Neutrophil (primary cell): Measurements from ENCODE around the gene HEPACAM2.

Source experiments
- H3K27ac ChIP-seq: fragments of 200-600 bp; sonication (generic); 2 replicates; pipeline ENCODE4 v1.5.1; 2016; ENCODE audit warnings: mild to moderate bottlenecking, moderate library complexity
- H3K27me3 ChIP-seq: fragments of 200-600 bp; sonication (generic); 2 replicates; pipeline ENCODE4 v1.6.0; 2016; ENCODE audit warnings: mild to moderate bottlenecking
- H3K36me3 ChIP-seq: fragments of 200-600 bp; sonication (generic); 2 replicates; pipeline ENCODE4 v1.5.1; 2017
- H3K4me1 ChIP-seq, 2 experiments: fragments of 200-600 bp in 1 of 2; sonication (generic) in 1 of 2; 1 replicate in 1 of 2; 2 replicates in 1 of 2; pipeline versions ENCODE4 v1.5.1 to v1.6.1; 2013 to 2016; ENCODE audit warnings: low read depth in 1 of 2, low read length in 1 of 2, mild to moderate bottlenecking in 1 of 2, moderate library complexity in 1 of 2; ENCODE audit not compliant: control insufficient read depth in 1 of 2, insufficient read depth in 1 of 2
- H3K4me3 ChIP-seq, 2 experiments: fragments of 200-600 bp in 1 of 2; sonication (generic) in 1 of 2; 1 replicate in 1 of 2; 2 replicates in 1 of 2; pipeline ENCODE4 v1.5.1; 2013 to 2016; ENCODE audit warnings: low read depth in 1 of 2, low read length in 1 of 2, mild to moderate bottlenecking in 1 of 2, moderate library complexity in 1 of 2
- H3K9me3 ChIP-seq: fragments of 200-600 bp; sonication (generic); 2 replicates; pipeline ENCODE4 v1.5.1; 2016
- CTCF ChIP-seq: fragments of 200-600 bp; sonication (generic); IDR thresholded peaks from 2 replicates; pipeline ENCODE4 v1.5.1; 2016; ENCODE audit warnings: antibody characterized with exemption

The HEPACAM2 gene

GRCh38 chr7:93226310-93226709, at the start of gene HEPACAM2:
Gene HEPACAM2, minus strand, starts transcription at chr7:93226469.
- TF ChIP-seq CTCF = no peak
- H3K27ac ChIP-seq = no peak within 1 kb of the TSS
- no peak within 1 kb of the TSS for H3K4me3 ChIP-seq
- H3K4me1 ChIP-seq = peaks cover 16% of the 10 kb centered on the region in 2 experiments
- H3K27me3 ChIP-seq = peaks cover 23% of the 10 kb centered on the region
- no peaks in the 10 kb centered on the region for H3K9me3 ChIP-seq
- no peaks in the 10 kb centered on the region for H3K36me3 ChIP-seq

- H3K36me3 ChIP-seq = no peaks in the 10 kb centered on the region
- no peaks in the 10 kb centered on the region for H3K4me1 ChIP-seq
- TF ChIP-seq CTCF = no peak
- H3K27me3 ChIP-seq = no peaks in the 10 kb centered on the region
- H3K9me3 ChIP-seq = no peaks in the 10 kb centered on the region
- H3K27ac ChIP-seq = no peak overlapping the region
- no peak overlapping the region for H3K4me3 ChIP-seq
Measured at GRCh38 chr7:93265220-93265619, 39.0 kb upstream of the HEPACAM2 start.

GRCh38 chr7:93262535-93262934, 36.3 kb upstream of the HEPACAM2 start:
- Histone ChIP-seq H3K27ac (no peak overlapping the region), H3K9me3 (no peaks in the 10 kb centered on the region), H3K4me3 (no peak overlapping the region), H3K4me1 (no peaks in the 10 kb centered on the region), H3K27me3 (no peaks in the 10 kb centered on the region), H3K36me3 (no peaks in the 10 kb centered on the region)
- TF ChIP-seq CTCF = no peak

GRCh38 chr7:93258661-93259060, 32.4 kb upstream of the HEPACAM2 start:
- Histone ChIP-seq H3K27me3 (no peaks in the 10 kb centered on the region), H3K9me3 (no peaks in the 10 kb centered on the region), H3K4me1 (no peaks in the 10 kb centered on the region), H3K27ac (no peak overlapping the region), H3K36me3 (no peaks in the 10 kb centered on the region), H3K4me3 (no peak overlapping the region)
- TF ChIP-seq CTCF = no peak

GRCh38 chr7:93249491-93250148, 23.4 kb upstream of the HEPACAM2 start:
- H3K4me3 ChIP-seq = no peak overlapping the region
- TF ChIP-seq CTCF = no peak
- H3K9me3 ChIP-seq = no peaks in the 10 kb centered on the region
- no peak overlapping the region for H3K27ac ChIP-seq
- H3K4me1 ChIP-seq = no peaks in the 10 kb centered on the region
- no peaks in the 10 kb centered on the region for H3K27me3 ChIP-seq
- H3K36me3 ChIP-seq = no peaks in the 10 kb centered on the region
